WTC11 (cell line): Measurements from ENCODE around the gene CDC6. TPM values are rescaled to one million over a fixed set of nuclear protein-coding genes. Genes with fewer than 3 reads are reported as not detected.

ENCODE experiments used
- ATAC-seq: fragments of 200-7000 bp; cut with Tn5 transposase; 2 replicates; pipeline ENCODE4 v1.10.0; 2021; ENCODE audit warnings: mild to moderate bottlenecking, moderate library complexity
- CTCF ChIA-PET: fragments of 300-600 bp; sonication (Branson Sonifier 250); formaldehyde crosslinking; loops from one replicate; lab custom pipeline; 2021; ENCODE audit warnings: antibody characterized with exemption; lab: Charles Lee
- POLR2A ChIA-PET: fragments of 350-600 bp; sonication (Branson Sonifier 250); formaldehyde crosslinking; loops from one replicate; lab custom pipeline; 2021; ENCODE audit warnings: antibody characterized with exemption; lab: Charles Lee
- DNase-seq: peaks from one replicate; pipeline ENCODE4 v3.0.0; 2021; ENCODE audit warnings: low spot score
- H3K27ac Mint-ChIP-seq: 2 replicates; pipeline ENCODE4 v1.8.0; 2021; ENCODE audit warnings: mixed read lengths
- H3K27me3 Mint-ChIP-seq: 2 replicates; pipeline ENCODE4 v1.8.0; 2021; ENCODE audit warnings: low read depth, mild to moderate bottlenecking, moderate library complexity, mixed read lengths
- H3K36me3 Mint-ChIP-seq: 2 replicates; pipeline ENCODE4 v1.8.0; 2021; ENCODE audit warnings: mixed read lengths
- H3K4me1 Mint-ChIP-seq: 2 replicates; pipeline ENCODE4 v1.8.0; 2022; ENCODE audit warnings: mixed read lengths
- H3K4me3 Mint-ChIP-seq: 2 replicates; pipeline ENCODE4 v1.8.0; 2021; ENCODE audit warnings: mild to moderate bottlenecking, moderate library complexity, mixed read lengths
- H3K9me3 Mint-ChIP-seq: 2 replicates; pipeline ENCODE4 v1.8.0; 2021; ENCODE audit warnings: mixed read lengths
- ATF1 ChIP-seq: sonication (generic); formaldehyde crosslinking; IDR thresholded peaks from 2 replicates; pipeline ENCODE4 v1.8.1; 2023; ENCODE audit warnings: mild to moderate bottlenecking, moderate library complexity, missing genetic modification reagents
- ATF3 ChIP-seq: sonication (generic); formaldehyde crosslinking; conservative IDR thresholded peaks from 2 replicates; pipeline ENCODE4 v1.8.1; 2022; ENCODE audit warnings: mild to moderate bottlenecking, missing genetic modification reagents
- CBFB ChIP-seq: sonication (generic); formaldehyde crosslinking; IDR thresholded peaks from 2 replicates; pipeline ENCODE4 v1.8.1; 2022; ENCODE audit warnings: mild to moderate bottlenecking, low read depth, missing genetic modification reagents
- CREB1 ChIP-seq: sonication (generic); formaldehyde crosslinking; IDR thresholded peaks from 2 replicates; pipeline ENCODE4 v1.8.0; 2023; ENCODE audit warnings: mild to moderate bottlenecking, missing genetic modification reagents
- CTCF ChIP-seq: fragments of 200-600 bp; IDR thresholded peaks from 2 replicates; pipeline ENCODE4 v1.8.0; 2022; ENCODE audit warnings: antibody characterized with exemption
- E2F1 ChIP-seq: sonication (generic); formaldehyde crosslinking; IDR thresholded peaks from 2 replicates; pipeline ENCODE4 v1.8.0; 2022; ENCODE audit warnings: mild to moderate bottlenecking, missing genetic modification reagents
- ELF4 ChIP-seq: sonication (generic); formaldehyde crosslinking; IDR thresholded peaks from 2 replicates; pipeline ENCODE4 v1.8.1; 2022; ENCODE audit warnings: low read depth, mild to moderate bottlenecking, moderate library complexity, missing genetic modification reagents
- FOXK1 ChIP-seq: sonication (generic); formaldehyde crosslinking; IDR thresholded peaks from 2 replicates; pipeline ENCODE4 v1.8.0; 2022; ENCODE audit warnings: mild to moderate bottlenecking, moderate library complexity, missing genetic modification reagents
- GRHL2 ChIP-seq: fragments of 250-450 bp; sonication (Bioruptor Pico); IDR thresholded peaks from 2 replicates; pipeline ENCODE4 v1.8.0; 2022; ENCODE audit warnings: mild to moderate bottlenecking, moderate library complexity; ENCODE audit not compliant: insufficient replicate concordance, severe bottlenecking
- GTF2I ChIP-seq: fragments of 250-450 bp; sonication (Bioruptor Pico); conservative IDR thresholded peaks from 2 replicates; pipeline ENCODE4 v1.4.0; 2021; ENCODE audit warnings: mild to moderate bottlenecking
- IRF2 ChIP-seq: sonication (generic); formaldehyde crosslinking; IDR thresholded peaks from 2 replicates; pipeline ENCODE4 v1.8.0; 2022; ENCODE audit warnings: low read depth, missing genetic modification reagents, borderline replicate concordance
- MYBL2 ChIP-seq: sonication (generic); formaldehyde crosslinking; IDR thresholded peaks from 2 replicates; pipeline ENCODE4 v1.8.1; 2023; ENCODE audit warnings: mild to moderate bottlenecking, moderate library complexity, missing genetic modification reagents
- NFATC4 ChIP-seq: fragments of 250-450 bp; sonication (Bioruptor Pico); IDR thresholded peaks from 2 replicates; pipeline ENCODE4 v1.9.0; 2021; ENCODE audit warnings: mild to moderate bottlenecking
- NFE2L1 ChIP-seq: sonication (generic); formaldehyde crosslinking; IDR thresholded peaks from 2 replicates; pipeline ENCODE4 v1.8.1; 2023; ENCODE audit warnings: missing genetic modification reagents
- NFYB ChIP-seq: sonication (generic); formaldehyde crosslinking; conservative IDR thresholded peaks from 2 replicates; pipeline ENCODE4 v1.8.0; 2022; ENCODE audit warnings: low read depth, missing genetic modification reagents
- NR3C1 ChIP-seq: sonication (generic); formaldehyde crosslinking; conservative IDR thresholded peaks from 2 replicates; pipeline ENCODE4 v1.8.1; 2023; ENCODE audit warnings: low read depth, mild to moderate bottlenecking, missing genetic modification reagents
- USF1 ChIP-seq: sonication (generic); formaldehyde crosslinking; IDR thresholded peaks from 2 replicates; pipeline ENCODE4 v1.8.0; 2022; ENCODE audit warnings: mild to moderate bottlenecking, missing genetic modification reagents
- USF2 ChIP-seq: sonication (generic); formaldehyde crosslinking; IDR thresholded peaks from 2 replicates; pipeline ENCODE4 v1.8.1; 2023; ENCODE audit warnings: mild to moderate bottlenecking, missing genetic modification reagents, moderate library complexity
- ZNF263 ChIP-seq: sonication (generic); formaldehyde crosslinking; IDR thresholded peaks from 2 replicates; pipeline ENCODE4 v1.8.1; 2022; ENCODE audit warnings: low read depth, mild to moderate bottlenecking, moderate library complexity, missing genetic modification reagents
- ZNF396 ChIP-seq: fragments of 250-450 bp; sonication (Bioruptor Pico); IDR thresholded peaks from 2 replicates; pipeline ENCODE4 v1.8.0; 2021; ENCODE audit warnings: mild to moderate bottlenecking, moderate library complexity, borderline replicate concordance
- ZNF416 ChIP-seq: fragments of 250-450 bp; sonication (Bioruptor Pico); IDR thresholded peaks from 2 replicates; pipeline ENCODE4 v1.9.0; 2021; ENCODE audit warnings: mild to moderate bottlenecking, inconsistent platforms
- ZNF532 ChIP-seq: fragments of 250-450 bp; sonication (Bioruptor Pico); IDR thresholded peaks from 2 replicates; pipeline ENCODE4 v1.9.0; 2021; ENCODE audit warnings: mild to moderate bottlenecking, borderline replicate concordance
- total RNA-seq: library from RNA; stranded (reverse); gene quantifications from 3 replicates; pipeline ENCODE4 v1.2.3, GENCODE V29; 2021

The CDC6 gene
- total RNA-seq, 1 experiment from 2014 or later: 125 TPM

- TF ChIP-seq CTCF (no peak), NFATC4 (CRISPR knock-in tag) (no peak), E2F1 (CRISPR knock-in tag) (0 out of 2 replicates have a peak, but pooled peaks have one; percentile 66), ATF1 (CRISPR knock-in tag) (no peak), ZNF263 (CRISPR knock-in tag) (no peak), CREB1 (CRISPR knock-in tag) (peak; percentile 74; the same call in 1 of the 2 replicates), NFYB (CRISPR knock-in tag) (peak; percentile 86), MYBL2 (CRISPR knock-in tag) (peak; percentile 70; the same call in 1 of the 2 replicates), IRF2 (CRISPR knock-in tag) (no peak), ELF4 (no peak), FOXK1 (CRISPR knock-in tag) (peak; percentile 59), ZNF396 (CRISPR knock-in tag) (no peak), CBFB (CRISPR knock-in tag) (no peak), ZNF416 (no peak), ZNF532 (no peak)
Observed at GRCh38 chr17:40287494-40288369, at the start of gene CDC6 (continued).

- H3K27ac Mint-ChIP-seq: peak overlapping the region; percentile 31; the same call in 1 of the 2 replicates
- DNase-seq (no peak), ATAC-seq (no peak)
- CTCF ChIA-PET: interaction anchor here (1.2 to 4.8 kb wide), 4 partner anchors 23 to 114 kb away, joined by 3 to 35 read pairs (median 5); partner anchors contain the start of gene WIPF2
- no peaks in the 10 kb centered on the region; the same call in 1 of the 2 replicates for H3K36me3 Mint-ChIP-seq
- H3K27me3 Mint-ChIP-seq: no peaks in the 10 kb centered on the region
- H3K9me3 Mint-ChIP-seq: no peaks in the 10 kb centered on the region
- no peak overlapping the region for H3K4me3 Mint-ChIP-seq
- POLR2A ChIA-PET: no interaction called here
- H3K4me1 Mint-ChIP-seq: no peaks in the 10 kb centered on the region
- TF ChIP-seq ATF3: no peak
- TF ChIP-seq NFE2L1 (CRISPR knock-in tag): no peak
- TF ChIP-seq USF2 (CRISPR knock-in tag): no peak
- TF ChIP-seq NR3C1 (CRISPR knock-in tag): no peak
- no peak for TF ChIP-seq CBFB (CRISPR knock-in tag)
- TF ChIP-seq CREB1 (CRISPR knock-in tag): no peak
- TF ChIP-seq GTF2I: no peak
- no peak for TF ChIP-seq GRHL2 (CRISPR knock-in tag)
- TF ChIP-seq ZNF396 (CRISPR knock-in tag): no peak
- no peak for TF ChIP-seq USF1 (CRISPR knock-in tag)
Observed at GRCh38 chr17:40241252-40241834, 46.3 kb upstream of the CDC6 start.
